Suppressor macrophage treated with lipopolysaccharide for 4 hours (primary cell): ENCODE data around the gene ESRP2.

Source experiments
- DNase-seq: peaks from one replicate; pipeline ENCODE4 v3.0.0-alpha.2; 2020

ESRP2 gene

GRCh38 chr16:68235887-68236136, at the start of gene ESRP2:
TSS of gene ESRP2 (minus strand) at chr16:68236127. CDS start at chr16:68236045, 82 bp downstream.
- DNase-seq, result no peak

DNA sequence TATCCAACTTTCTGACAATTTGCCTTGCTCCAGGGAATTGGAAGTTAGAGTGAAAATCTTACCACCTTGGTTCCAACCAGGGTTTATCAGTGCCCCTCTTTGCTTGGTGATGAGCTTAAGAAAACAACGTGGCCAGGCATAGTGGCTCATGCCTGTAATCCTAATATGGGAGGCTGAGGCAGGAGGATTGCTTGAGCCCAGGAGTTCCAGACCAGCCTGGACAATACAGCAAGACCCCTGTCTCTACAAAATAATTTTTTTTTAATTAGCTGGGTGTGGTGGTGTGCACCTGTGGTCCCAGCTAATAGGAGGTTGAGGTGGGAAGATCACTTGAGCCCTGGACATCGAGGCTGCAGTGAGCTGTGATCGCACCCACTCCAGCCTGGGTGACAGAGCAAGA, 49.8 kb upstream of the ESRP2 start:
- DNase-seq, result no peak

- DNase-seq, result peak; percentile 61
These were observed 48.9 kb upstream of the ESRP2 start for GRCh38 chr16:68284847-68285246.

- no peak for DNase-seq
These were observed 48.1 kb upstream of the ESRP2 start for GRCh38 chr16:68283801-68284598.

- peak; percentile 29 for DNase-seq
These were observed 47.4 kb upstream of the ESRP2 start for GRCh38 chr16:68283346-68283745.

- DNase-seq, result no peak
These were observed 46.1 kb upstream of the ESRP2 start for GRCh38 chr16:68282064-68282452.

DNA sequence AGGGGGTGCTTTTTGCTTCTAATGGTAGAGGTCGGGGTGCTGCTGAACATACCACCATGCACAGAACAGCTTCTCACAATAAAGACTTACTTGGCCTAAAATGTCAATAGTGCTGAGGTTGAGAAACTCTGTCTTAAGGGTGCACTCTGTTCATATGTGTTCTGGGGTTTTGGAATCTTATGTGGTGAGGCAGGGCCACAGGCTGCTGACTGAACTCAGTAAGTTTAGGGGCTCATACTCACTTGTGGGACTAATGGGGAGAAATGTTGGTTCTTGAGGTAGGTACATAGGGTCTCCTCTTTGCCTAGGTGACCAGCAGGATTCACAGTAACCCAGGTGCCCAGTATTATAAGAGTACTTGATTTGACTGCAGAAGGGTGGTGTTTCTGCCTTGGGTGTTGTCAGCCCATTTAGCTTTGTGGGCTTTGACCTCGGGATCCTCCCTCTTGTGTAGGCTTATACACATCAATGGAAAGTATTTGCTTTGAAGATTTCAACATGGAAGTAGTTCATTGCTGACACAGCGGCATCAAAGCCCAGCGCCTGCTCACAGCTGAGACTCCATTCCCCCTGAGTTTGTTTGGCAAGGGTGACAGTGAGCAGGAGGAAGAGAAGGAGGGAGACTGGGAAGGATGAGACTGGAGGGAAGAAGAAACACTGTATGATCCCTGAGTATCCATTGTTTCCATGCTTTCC, 45.6 kb upstream of the ESRP2 start:
- DNase-seq, result no peak

- peak; percentile 27 for DNase-seq
These were observed 44.0 kb upstream of the ESRP2 start for GRCh38 chr16:68279726-68280558.

DNA sequence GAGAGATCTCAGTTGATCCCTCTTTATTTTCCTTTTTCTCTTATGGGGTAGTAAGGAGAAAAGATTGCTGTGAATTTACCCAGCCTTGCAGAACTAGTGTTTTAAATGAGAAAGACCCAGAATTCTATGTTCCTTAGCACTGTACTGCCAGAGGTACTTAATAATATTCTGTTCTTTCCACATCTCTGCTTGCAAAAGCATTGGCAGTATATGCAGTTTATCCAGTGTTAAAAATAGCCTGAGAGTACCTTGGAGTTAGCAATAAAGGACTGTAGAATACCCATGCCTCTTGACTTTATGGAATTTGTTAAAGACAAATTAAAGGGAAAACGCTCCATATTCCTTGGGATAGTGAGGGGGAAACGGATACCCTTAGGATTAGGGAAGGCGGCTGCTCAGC, 40.3 kb upstream of the ESRP2 start:
- DNase-seq, result no peak

GRCh38 chr16:68275611-68276191, 39.8 kb upstream of the ESRP2 start:
- DNase-seq, result no peak

DNA sequence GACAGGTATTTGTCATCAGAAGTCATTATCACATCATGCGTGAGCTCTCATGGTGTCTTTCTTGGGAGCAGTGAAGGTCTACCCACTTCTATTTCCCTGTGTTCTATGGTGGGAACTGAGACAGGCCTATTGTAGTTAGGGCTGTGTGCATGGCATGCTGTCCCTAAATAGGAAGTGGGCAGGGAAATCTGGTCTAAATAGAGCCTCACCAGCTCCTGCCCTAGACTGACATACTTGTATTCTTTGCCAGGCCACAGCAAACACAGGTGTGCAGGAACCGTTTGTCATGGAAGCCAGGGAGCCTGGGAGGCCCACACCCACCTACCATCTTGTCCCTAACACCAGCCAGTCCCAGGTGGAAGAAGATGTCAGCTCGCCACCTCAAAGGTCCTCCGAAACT, 38.5 kb upstream of the ESRP2 start:
- no peak for DNase-seq

GRCh38 chr16:68273896-68274295, 38.0 kb upstream of the ESRP2 start:
- no peak for DNase-seq

- DNase-seq, result no peak
These were observed 37.5 kb upstream of the ESRP2 start for GRCh38 chr16:68273459-68273858.

DNA sequence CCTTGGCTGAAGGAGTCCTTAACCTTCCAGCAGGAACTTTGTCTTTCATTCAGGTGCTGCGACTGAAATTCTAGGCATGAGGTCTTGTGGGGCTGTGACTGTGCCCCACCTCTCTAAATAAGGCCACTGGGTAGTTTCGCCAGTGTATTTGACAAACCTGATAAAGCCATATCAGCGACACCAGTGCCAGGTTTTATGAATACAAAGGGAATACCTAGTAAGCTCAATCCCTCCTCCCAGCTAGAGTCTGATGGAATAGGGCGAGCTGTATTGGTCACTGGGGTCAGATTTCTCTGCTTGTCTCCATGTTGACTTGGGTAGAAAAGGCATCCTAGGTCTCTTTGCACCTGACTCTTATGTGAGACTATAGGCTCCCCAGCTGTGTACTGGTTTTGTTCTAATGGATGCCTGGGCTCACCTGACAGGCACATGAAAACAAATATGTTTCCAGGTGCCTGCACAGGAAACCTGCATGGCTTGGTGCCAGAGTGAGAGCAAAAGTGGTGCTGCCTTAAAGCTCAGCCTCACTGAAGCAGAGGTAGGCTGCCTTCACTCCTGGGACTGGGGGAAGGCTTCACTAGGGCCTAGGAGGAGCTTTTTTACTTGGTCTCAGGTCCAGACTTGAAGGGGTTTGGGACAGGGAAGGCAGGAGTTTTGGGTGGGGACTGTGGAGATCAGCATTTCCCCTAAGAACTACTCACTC, 36.7 kb upstream of the ESRP2 start:
- DNase-seq, result no peak

- no peak for DNase-seq
These were observed 34.4 kb upstream of the ESRP2 start for GRCh38 chr16:68270353-68270752.

- DNase-seq, result no peak
These were observed 33.9 kb upstream of the ESRP2 start for GRCh38 chr16:68269793-68270192.

DNA sequence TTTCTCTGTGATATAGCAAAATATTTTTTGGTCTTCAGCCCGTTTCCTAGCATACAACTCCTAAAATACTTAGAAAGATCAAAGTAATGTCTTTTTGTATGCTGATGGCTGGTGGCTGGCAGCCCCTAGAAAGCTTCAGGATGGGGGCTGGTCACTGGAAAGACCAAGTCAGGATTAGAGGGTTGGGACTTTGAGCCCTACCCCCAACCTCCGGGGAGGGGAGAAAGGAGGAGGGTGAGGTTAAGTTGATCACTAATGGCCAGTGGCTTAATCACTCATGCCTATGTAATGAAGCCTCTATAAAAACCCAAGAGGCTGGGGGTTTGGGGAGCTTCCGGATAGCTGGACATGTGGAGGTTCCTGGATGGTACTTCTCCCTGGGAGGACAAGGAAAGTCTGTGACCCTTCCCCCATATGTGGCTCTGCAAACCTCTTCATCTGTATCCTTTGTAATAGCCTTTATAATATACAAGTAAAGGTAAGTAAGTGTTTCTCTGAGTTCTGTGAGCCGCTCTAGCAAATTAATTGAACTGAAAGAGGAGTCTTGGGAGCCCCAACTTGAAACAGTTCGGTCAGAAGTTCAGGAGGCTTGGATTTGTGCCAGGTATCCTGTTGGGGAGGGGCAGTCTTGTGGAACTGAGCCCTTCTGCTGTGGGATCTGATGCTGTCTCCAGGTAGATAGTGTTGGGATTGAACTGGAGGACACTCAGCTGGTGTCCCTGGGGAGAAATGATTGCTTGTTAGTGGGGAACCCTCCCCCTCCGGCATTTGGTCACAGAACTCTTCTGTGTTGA, 31.9 kb upstream of the ESRP2 start:
- no peak for DNase-seq

DNA sequence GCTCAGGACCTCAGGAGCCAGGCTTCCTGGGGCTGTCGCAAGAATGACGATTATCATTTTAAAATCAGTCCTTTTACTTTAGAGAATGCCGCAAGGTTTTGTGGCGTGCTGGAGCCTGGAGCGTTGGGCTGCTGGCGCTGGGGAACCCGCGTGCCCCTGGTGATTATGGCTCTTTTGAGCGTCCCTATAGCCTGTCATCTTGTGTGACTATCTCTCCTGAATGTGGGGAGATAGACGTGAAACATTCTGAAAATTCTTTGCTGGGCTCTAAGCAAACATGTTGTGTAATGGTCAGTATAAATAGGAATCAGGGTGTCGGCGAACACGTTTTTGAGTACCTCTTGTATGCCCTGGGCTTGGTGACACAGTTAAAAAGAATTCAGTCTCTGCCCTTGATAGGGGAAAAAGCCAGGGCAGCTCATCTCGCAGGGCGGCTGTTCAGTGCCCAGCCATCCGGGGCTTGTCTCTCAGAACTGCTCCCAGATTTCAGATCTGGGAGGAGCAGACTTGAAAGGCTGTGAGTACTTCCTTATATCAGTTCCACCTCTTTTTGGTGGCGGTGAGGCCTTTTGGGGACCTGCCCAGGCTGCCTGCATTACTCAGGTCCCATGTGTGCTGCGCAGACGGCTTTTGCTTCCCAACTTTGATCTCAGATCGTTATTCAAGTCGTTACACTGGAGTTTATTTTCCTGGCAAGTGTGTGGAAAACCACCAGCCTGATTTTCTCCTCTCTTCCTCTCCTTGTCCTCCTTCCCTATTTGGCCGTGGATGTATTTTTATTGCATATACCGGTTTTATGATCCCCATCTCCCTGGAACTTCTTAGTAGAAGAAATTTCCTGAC, 29.4 kb upstream of the ESRP2 start:
- DNase-seq, result peak; percentile 56

GRCh38 chr16:68264128-68265077, 28.5 kb upstream of the ESRP2 start, which contains the start of gene SLC7A6:
TSS of gene SLC7A6 (plus strand) at chr16:68264526. CDS start at chr16:68274727, 10,201 bp downstream.
- DNase-seq, result peak; percentile 84
